Neutrophil (primary cell): ENCODE data around the gene RBP3.

ENCODE experiments used
- H3K27ac ChIP-seq: fragments of 200-600 bp; sonication (generic); 2 replicates; pipeline ENCODE4 v1.5.1; 2016; ENCODE audit warnings: mild to moderate bottlenecking, moderate library complexity
- H3K27me3 ChIP-seq: fragments of 200-600 bp; sonication (generic); 2 replicates; pipeline ENCODE4 v1.6.0; 2016; ENCODE audit warnings: mild to moderate bottlenecking
- H3K36me3 ChIP-seq: fragments of 200-600 bp; sonication (generic); 2 replicates; pipeline ENCODE4 v1.5.1; 2017
- H3K4me1 ChIP-seq, 2 experiments: fragments of 200-600 bp in 1 of 2; sonication (generic) in 1 of 2; 1 replicate in 1 of 2; 2 replicates in 1 of 2; pipeline versions ENCODE4 v1.5.1 to v1.6.1; 2013 to 2016; ENCODE audit warnings: low read depth in 1 of 2, low read length in 1 of 2, mild to moderate bottlenecking in 1 of 2, moderate library complexity in 1 of 2; ENCODE audit not compliant: control insufficient read depth in 1 of 2, insufficient read depth in 1 of 2
- H3K4me3 ChIP-seq, 2 experiments: fragments of 200-600 bp in 1 of 2; sonication (generic) in 1 of 2; 1 replicate in 1 of 2; 2 replicates in 1 of 2; pipeline ENCODE4 v1.5.1; 2013 to 2016; ENCODE audit warnings: low read depth in 1 of 2, low read length in 1 of 2, mild to moderate bottlenecking in 1 of 2, moderate library complexity in 1 of 2
- H3K9me3 ChIP-seq: fragments of 200-600 bp; sonication (generic); 2 replicates; pipeline ENCODE4 v1.5.1; 2016
- CTCF ChIP-seq: fragments of 200-600 bp; sonication (generic); IDR thresholded peaks from 2 replicates; pipeline ENCODE4 v1.5.1; 2016; ENCODE audit warnings: antibody characterized with exemption

RBP3 gene

GRCh38 chr10:47347303-47347675, 874 bp upstream of the RBP3 start:
- Histone ChIP-seq H3K27me3 (no peaks in the 10 kb centered on the region), H3K4me1 (no peaks in the 10 kb centered on the region), H3K27ac (no peak overlapping the region), H3K36me3 (no peaks in the 10 kb centered on the region), H3K4me3 (no peak overlapping the region), H3K9me3 (no peaks in the 10 kb centered on the region)
- TF ChIP-seq CTCF: no peak

- no peak overlapping the region for H3K4me3 ChIP-seq
Measured at GRCh38 chr10:47348661-47349470, 703 bp downstream of the RBP3 start.

GRCh38 chr10:47349516-47349915, 1.4 kb downstream of the RBP3 start:
- Histone ChIP-seq H3K4me3 (no peak overlapping the region), H3K36me3 (no peaks in the 10 kb centered on the region), H3K27me3 (no peaks in the 10 kb centered on the region)

More at GRCh38 chr10:47348661-47349470, 703 bp downstream of the RBP3 start:
- Histone ChIP-seq H3K27ac (no peak overlapping the region), H3K27me3 (no peaks in the 10 kb centered on the region), H3K36me3 (no peaks in the 10 kb centered on the region), H3K9me3 (no peaks in the 10 kb centered on the region), H3K4me1 (no peaks in the 10 kb centered on the region)
- TF ChIP-seq CTCF: no peak

GRCh38 chr10:47349941-47350371, 1.8 kb downstream of the RBP3 start:
- Histone ChIP-seq H3K27ac (no peak overlapping the region), H3K4me3 (no peak overlapping the region), H3K27me3 (no peaks in the 10 kb centered on the region), H3K36me3 (no peaks in the 10 kb centered on the region), H3K9me3 (no peaks in the 10 kb centered on the region), H3K4me1 (no peaks in the 10 kb centered on the region)
- no peak for TF ChIP-seq CTCF

More at GRCh38 chr10:47349516-47349915, 1.4 kb downstream of the RBP3 start:
- no peak for TF ChIP-seq CTCF
- Histone ChIP-seq H3K4me1 (no peaks in the 10 kb centered on the region), H3K9me3 (no peaks in the 10 kb centered on the region), H3K27ac (no peak overlapping the region)

GRCh38 chr10:47350671-47351640, 2.8 kb downstream of the RBP3 start:
- TF ChIP-seq CTCF: no peak
- no peak overlapping the region for H3K27ac ChIP-seq

More at GRCh38 chr10:47350671-47351640, 2.8 kb downstream of the RBP3 start:
- no peaks in the 10 kb centered on the region for H3K36me3 ChIP-seq
- H3K4me3 ChIP-seq: no peak overlapping the region
- no peaks in the 10 kb centered on the region for H3K27me3 ChIP-seq
- no peaks in the 10 kb centered on the region for H3K9me3 ChIP-seq
- H3K4me1 ChIP-seq: no peaks in the 10 kb centered on the region
